Adipocyte (in vitro differentiated cells): ENCODE results near the gene GRIK2.

ENCODE experiments used
- DNase-seq: peaks from one replicate; pipeline ENCODE4 v3.0.0-alpha.2; 2015; ENCODE audit warnings: low read depth
- H3K27me3 ChIP-seq: replicated peaks from 2 replicates; pipeline ENCODE4 v1.7.0; 2013; ENCODE audit warnings: mild to moderate bottlenecking, low read length, moderate library complexity; ENCODE audit not compliant: control insufficient read depth, insufficient read depth
- H3K36me3 ChIP-seq: 2 replicates; pipeline ENCODE4 v1.7.0; 2013; ENCODE audit warnings: low read length, mild to moderate bottlenecking, moderate library complexity; ENCODE audit not compliant: control insufficient read depth, insufficient read depth, severe bottlenecking
- H3K4me1 ChIP-seq: 2 replicates; pipeline ENCODE4 v1.7.0; 2013; ENCODE audit warnings: mild to moderate bottlenecking, low read length, moderate library complexity; ENCODE audit not compliant: control insufficient read depth, insufficient read depth
- H3K4me3 ChIP-seq: 2 replicates; pipeline ENCODE4 v1.7.0; 2013; ENCODE audit warnings: mild to moderate bottlenecking, low read length, moderate library complexity
- H3K9ac ChIP-seq: 2 replicates; pipeline ENCODE4 v1.7.0; 2013; ENCODE audit warnings: mild to moderate bottlenecking, low read length, moderate library complexity
- H3K9me3 ChIP-seq: 2 replicates; pipeline ENCODE4 v1.7.0; 2013; ENCODE audit warnings: mild to moderate bottlenecking, low read length, moderate library complexity; ENCODE audit not compliant: control insufficient read depth

Gene GRIK2

GRCh38 chr6:101830501-101831031 is 437.1 kb downstream of the GRIK2 start:
- Histone ChIP-seq H3K27me3 (no peaks in the 10 kb centered on the region), H3K4me3 (no peak overlapping the region), H3K36me3 (no peaks in the 10 kb centered on the region), H3K9me3 (peaks cover 26% of the 10 kb centered on the region), H3K9ac (no peak overlapping the region), H3K4me1 (no peaks in the 10 kb centered on the region)
- DNase-seq: peak; percentile 15

- no peak overlapping the region for H3K4me3 ChIP-seq
- no peaks in the 10 kb centered on the region for H3K27me3 ChIP-seq
- H3K9me3 ChIP-seq: peaks cover 26% of the 10 kb centered on the region
- H3K4me1 ChIP-seq: no peaks in the 10 kb centered on the region
- no peaks in the 10 kb centered on the region for H3K36me3 ChIP-seq
- no peak for DNase-seq
- no peak overlapping the region for H3K9ac ChIP-seq
These were observed 438.9 kb downstream of the GRIK2 start for GRCh38 chr6:101832371-101832770.

GRCh38 chr6:101840100-101840499 is 446.6 kb downstream of the GRIK2 start:
- Histone ChIP-seq H3K4me1 (no peaks in the 10 kb centered on the region), H3K9ac (no peak overlapping the region), H3K9me3 (no peaks in the 10 kb centered on the region), H3K4me3 (no peak overlapping the region), H3K27me3 (no peaks in the 10 kb centered on the region), H3K36me3 (no peaks in the 10 kb centered on the region)
- DNase-seq: no peak

GRCh38 chr6:101845172-101845571 is 451.7 kb downstream of the GRIK2 start:
- H3K36me3 ChIP-seq: no peaks in the 10 kb centered on the region
- no peaks in the 10 kb centered on the region for H3K4me1 ChIP-seq
- no peak for DNase-seq
- no peak overlapping the region for H3K9ac ChIP-seq
- H3K27me3 ChIP-seq: no peaks in the 10 kb centered on the region
- H3K4me3 ChIP-seq: no peak overlapping the region
- H3K9me3 ChIP-seq: no peaks in the 10 kb centered on the region

GRCh38 chr6:101845621-101846020 is 452.1 kb downstream of the GRIK2 start:
- H3K9ac ChIP-seq: no peak overlapping the region
- no peaks in the 10 kb centered on the region for H3K27me3 ChIP-seq
- no peaks in the 10 kb centered on the region for H3K4me1 ChIP-seq
- no peak for DNase-seq
- H3K9me3 ChIP-seq: no peaks in the 10 kb centered on the region
- no peak overlapping the region for H3K4me3 ChIP-seq
- H3K36me3 ChIP-seq: no peaks in the 10 kb centered on the region

GRCh38 chr6:101847690-101848089 is 454.2 kb downstream of the GRIK2 start:
- Histone ChIP-seq H3K4me3 (no peak overlapping the region), H3K4me1 (peaks cover 5% of the 10 kb centered on the region), H3K27me3 (no peaks in the 10 kb centered on the region), H3K36me3 (no peaks in the 10 kb centered on the region), H3K9me3 (no peaks in the 10 kb centered on the region), H3K9ac (no peak overlapping the region)
- no peak for DNase-seq

- Histone ChIP-seq H3K27me3 (no peaks in the 10 kb centered on the region), H3K36me3 (no peaks in the 10 kb centered on the region), H3K9ac (no peak overlapping the region), H3K9me3 (no peaks in the 10 kb centered on the region), H3K4me3 (no peak overlapping the region), H3K4me1 (peaks cover 6% of the 10 kb centered on the region)
- peak; percentile 66 for DNase-seq
These were observed 458.4 kb downstream of the GRIK2 start for GRCh38 chr6:101851911-101852310.

- DNase-seq: peak; percentile 8
- Histone ChIP-seq H3K36me3 (no peaks in the 10 kb centered on the region), H3K4me3 (no peak overlapping the region), H3K9me3 (no peaks in the 10 kb centered on the region), H3K9ac (no peak overlapping the region), H3K4me1 (peaks cover 6% of the 10 kb centered on the region), H3K27me3 (no peaks in the 10 kb centered on the region)
These were observed 459.9 kb downstream of the GRIK2 start for GRCh38 chr6:101853231-101854085.

- Histone ChIP-seq H3K27me3 (no peaks in the 10 kb centered on the region), H3K4me1 (no peaks in the 10 kb centered on the region), H3K9ac (no peak overlapping the region), H3K4me3 (no peak overlapping the region), H3K9me3 (no peaks in the 10 kb centered on the region), H3K36me3 (no peaks in the 10 kb centered on the region)
- no peak for DNase-seq
These were observed 482.9 kb downstream of the GRIK2 start for GRCh38 chr6:101876431-101876830.

- no peaks in the 10 kb centered on the region for H3K36me3 ChIP-seq
- H3K9me3 ChIP-seq: no peaks in the 10 kb centered on the region
- no peak overlapping the region for H3K9ac ChIP-seq
- H3K4me3 ChIP-seq: no peak overlapping the region
- no peaks in the 10 kb centered on the region for H3K27me3 ChIP-seq
- DNase-seq: no peak
- no peaks in the 10 kb centered on the region for H3K4me1 ChIP-seq
These were observed 485.2 kb downstream of the GRIK2 start for GRCh38 chr6:101878554-101879276.

GRCh38 chr6:101879782-101880181 is 486.3 kb downstream of the GRIK2 start:
- no peaks in the 10 kb centered on the region for H3K27me3 ChIP-seq

More at GRCh38 chr6:101879782-101880181, 486.3 kb downstream of the GRIK2 start:
- Histone ChIP-seq H3K9me3 (no peaks in the 10 kb centered on the region), H3K4me3 (no peak overlapping the region), H3K36me3 (no peaks in the 10 kb centered on the region), H3K9ac (no peak overlapping the region), H3K4me1 (no peaks in the 10 kb centered on the region)
- no peak for DNase-seq
